CD4-positive, alpha-beta memory T cell (primary cell): Measurements from ENCODE around the gene CDADC1. TPM values are rescaled to one million over a fixed set of nuclear protein-coding genes. Genes with fewer than 3 reads are reported as not detected.

ENCODE experiments used
- CTCF ChIA-PET: fragments of 350-600 bp; sonication (Branson Sonifier 250); formaldehyde crosslinking; loops from one replicate; lab custom pipeline; 2021; ENCODE audit warnings: inconsistent platforms; ENCODE audit not compliant: partially characterized antibody; lab: Charles Lee
- POLR2A ChIA-PET: fragments of 350-600 bp; sonication (Branson Sonifier 250); formaldehyde crosslinking; loops from one replicate; lab custom pipeline; 2021; ENCODE audit not compliant: partially characterized antibody; lab: Charles Lee
- DNase-seq, 5 donors: peaks; one replicate each; pipeline versions ENCODE4 v3.0.0 to v3.0.0-alpha.2; 2020 to 2022; ENCODE audit warnings: mixed read lengths in 1 of 5
- H3K27ac ChIP-seq: one replicate; pipeline ENCODE4 v1.7.0; 2013; ENCODE audit warnings: low read depth, low read length
- H3K27me3 ChIP-seq: 2 replicates; pipeline ENCODE4 v1.7.0; 2013; ENCODE audit warnings: mild to moderate bottlenecking, low read length, moderate library complexity; ENCODE audit not compliant: insufficient read depth
- H3K36me3 ChIP-seq: 2 replicates; pipeline ENCODE4 v1.7.0; 2013; ENCODE audit warnings: mild to moderate bottlenecking, low read length, moderate library complexity; ENCODE audit not compliant: insufficient read depth
- H3K4me1 ChIP-seq: 2 replicates; pipeline ENCODE4 v1.7.0; 2013; ENCODE audit warnings: mild to moderate bottlenecking, low read length, moderate library complexity; ENCODE audit not compliant: insufficient read depth
- H3K4me3 ChIP-seq, 2 donors: one replicate each; pipeline ENCODE4 v1.7.0; 2013; ENCODE audit warnings: low read length in 2 of 2, mild to moderate bottlenecking in 1 of 2
- H3K9me3 ChIP-seq, 2 donors: one replicate each; pipeline ENCODE4 v1.7.0; 2013; ENCODE audit warnings: low read length in 2 of 2, control low read depth in 1 of 2; ENCODE audit not compliant: control insufficient read depth in 1 of 2
- H3K27ac Mint-ChIP-seq, 7 donors: one replicate each; pipeline ENCODE4 v1.8.0; 2020 to 2021; ENCODE audit warnings: mixed read lengths in 7 of 7, mild to moderate bottlenecking in 6 of 7, inconsistent platforms in 3 of 7, moderate library complexity in 3 of 7
- H3K27me3 Mint-ChIP-seq, 2 donors: one replicate each; pipeline ENCODE4 v1.8.0; 2020 to 2021; ENCODE audit warnings: mixed read lengths in 2 of 2
- H3K36me3 Mint-ChIP-seq, 2 donors: one replicate each; pipeline ENCODE4 v1.8.0; 2020 to 2021; ENCODE audit warnings: mixed read lengths in 2 of 2, inconsistent platforms in 1 of 2, mild to moderate bottlenecking in 1 of 2
- H3K4me1 Mint-ChIP-seq, 4 donors: one replicate each; pipeline ENCODE4 v1.8.0; 2020 to 2021; ENCODE audit warnings: mixed read lengths in 4 of 4, mild to moderate bottlenecking in 1 of 4
- H3K4me3 Mint-ChIP-seq, 8 donors: one replicate each; pipeline ENCODE4 v1.8.0; 2020 to 2021; ENCODE audit warnings: mixed read lengths in 8 of 8, mild to moderate bottlenecking in 7 of 8, moderate library complexity in 6 of 8, inconsistent platforms in 3 of 8
- H3K9me3 Mint-ChIP-seq, 8 donors: one replicate each; pipeline ENCODE4 v1.8.0; 2020 to 2021; ENCODE audit warnings: mixed read lengths in 8 of 8, mild to moderate bottlenecking in 5 of 8, inconsistent platforms in 3 of 8, moderate library complexity in 1 of 8
- intact Hi-C: fragments of 100-400 bp; cut with micrococcal nuclease; formaldehyde crosslinking; loops from one replicate; pipeline ENCODE4 v1.15.1; 2023
- polyA plus RNA-seq, 2 donors: library from polyadenylated mRNA; unstranded; fragments of 300-500 nt; fragmentation: Illumina TruSeq; gene quantifications; one replicate each; pipeline ENCODE4 v1.2.3, GENCODE V29; 2021
- total RNA-seq, 2 experiments: library from RNA; stranded (reverse); gene quantifications; one replicate each; pipeline ENCODE4 v1.2.3, GENCODE V29; 2021

CDADC1 gene
- total and polyA plus RNA-seq, 4 experiments from 2014 or later, result 6.2 to 15.9 (median 12.4) TPM

DNA sequence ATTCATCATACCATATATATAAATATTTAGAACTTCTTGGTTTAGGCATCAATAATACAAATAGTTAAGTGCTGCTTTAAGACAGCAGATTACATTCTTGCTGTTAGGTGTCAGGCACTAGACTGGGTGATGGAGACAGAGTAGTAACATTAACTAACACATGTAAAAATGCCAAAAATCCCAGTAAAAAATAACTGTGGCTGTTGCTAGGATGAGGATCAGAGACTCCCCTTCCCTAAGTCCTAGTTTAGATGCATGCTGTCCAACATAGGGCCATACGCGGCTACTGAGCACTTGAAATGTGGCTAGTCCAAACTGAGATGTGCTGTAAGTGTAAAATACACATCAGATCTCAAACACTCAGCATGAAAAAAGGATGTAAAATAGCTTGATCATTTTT lies 94.7 kb downstream of the CDADC1 start:
- H3K9me3 ChIP-seq, result no peaks in the 10 kb centered on the region
- Mint-ChIP-seq H3K27me3 (no peaks in the 10 kb centered on the region), H3K4me3 (no peak overlapping the region), H3K4me1 (peaks cover 0 to 5% (median 2%) of the 10 kb centered on the region in 4 donors), H3K27ac (no peak overlapping the region), H3K9me3 (no peaks in the 10 kb centered on the region), H3K36me3 (peaks cover 4 to 21% of the 10 kb centered on the region in 2 donors)
- ChIA-PET POLR2A (no interaction called here), CTCF (no interaction called here)
- intact Hi-C loops, result no loop called here
- no peak overlapping the region for H3K4me3 ChIP-seq
- H3K27me3 ChIP-seq, result no peaks in the 10 kb centered on the region
- no peaks in the 10 kb centered on the region for H3K36me3 ChIP-seq
- DNase-seq, result no peak
- no peak overlapping the region for H3K27ac ChIP-seq
- H3K4me1 ChIP-seq, result no peaks in the 10 kb centered on the region

Other genes with a start within 250 kb of the CDADC1 start
- gene MLNR, start 27.6 kb upstream of the CDADC1 start, total RNA-seq, result not detected
- not detected for gene MLNR, start 27.6 kb upstream of the CDADC1 start, polyA plus RNA-seq
- 1 to 10 TPM; 5.7 to 7.7 TPM for gene CAB39L, start 196.1 kb downstream of the CDADC1 start, total RNA-seq
- 1 to 10 TPM; 4.1 to 6.5 TPM for gene CAB39L, start 196.1 kb downstream of the CDADC1 start, polyA plus RNA-seq
- 10 to 100 TPM; 27.6 to 28.2 TPM for gene SETDB2, start 196.3 kb downstream of the CDADC1 start, total RNA-seq
- gene SETDB2, start 196.3 kb downstream of the CDADC1 start, polyA plus RNA-seq, result 10 to 100 TPM; 11.0 to 15.5 TPM
- 100 to 1,000 TPM; 138 to 139 TPM for gene PHF11, start 248.0 kb downstream of the CDADC1 start, total RNA-seq
- 10 to 100 TPM; 90.4 to 97.3 TPM for gene PHF11, start 248.0 kb downstream of the CDADC1 start, polyA plus RNA-seq